Measurements from ENCODE around the gene NUP160.
A peak's percentile ranks its signal among the peaks of the same experiment; 100 is the strongest.
"Not testable (repeated sequence)": the region's sequence is repeated elsewhere in the genome, so short reads cannot be mapped to it uniquely, and the experiment has no call there.

NUP160 gene

GRCh38 chr11:47847892-47848699 is at the start of gene NUP160:
Gene NUP160 (minus strand): TSS chr11:47848350. CDS start chr11:47848318, 32 bp downstream.
- DNase-seq: peak; percentile 69

- no peak for DNase-seq
Measured at GRCh38 chr11:47896199-47896598, 48.0 kb upstream of the NUP160 start.

GRCh38 chr11:47895035-47895434 is 46.9 kb upstream of the NUP160 start:
- DNase-seq: no peak

- DNase-seq: not testable (repeated sequence)
Measured at GRCh38 chr11:47892546-47893276, 44.6 kb upstream of the NUP160 start.

GRCh38 chr11:47891886-47892285 is 43.7 kb upstream of the NUP160 start:
- no peak for DNase-seq

GRCh38 chr11:47889714-47890441 is 41.7 kb upstream of the NUP160 start:
- peak; percentile 9 for DNase-seq

GRCh38 chr11:47887910-47888569 is 39.9 kb upstream of the NUP160 start:
- DNase-seq: no peak

- DNase-seq: no peak
Measured at GRCh38 chr11:47886096-47886495, 37.9 kb upstream of the NUP160 start.

GRCh38 chr11:47882437-47882836 is 34.3 kb upstream of the NUP160 start:
- not testable (repeated sequence) for DNase-seq

GRCh38 chr11:47881145-47881544 is 33.0 kb upstream of the NUP160 start:
- DNase-seq: no peak

- no peak for DNase-seq
Measured at GRCh38 chr11:47879259-47880158, 31.4 kb upstream of the NUP160 start.

- not testable (repeated sequence) for DNase-seq
Measured at GRCh38 chr11:47875858-47876257, 27.7 kb upstream of the NUP160 start.

- no peak for DNase-seq
Measured at GRCh38 chr11:47870404-47870803, 22.3 kb upstream of the NUP160 start.

GRCh38 chr11:47869544-47870393 is 21.6 kb upstream of the NUP160 start:
- DNase-seq: no peak

- no peak for DNase-seq
Measured at GRCh38 chr11:47867823-47868222, 19.7 kb upstream of the NUP160 start.

GRCh38 chr11:47866892-47867291 is 18.7 kb upstream of the NUP160 start:
- DNase-seq: peak; percentile 25

- no peak for DNase-seq
Measured at GRCh38 chr11:47864901-47865300, 16.8 kb upstream of the NUP160 start.

- DNase-seq: no peak
Measured at GRCh38 chr11:47863898-47864430, 15.8 kb upstream of the NUP160 start.

- DNase-seq: no peak
Measured at GRCh38 chr11:47863189-47863897, 15.2 kb upstream of the NUP160 start.

- DNase-seq: no peak
Measured at GRCh38 chr11:47861728-47862127, 13.6 kb upstream of the NUP160 start.
